Neuronal stem cell (in vitro differentiated cells): ENCODE results near the gene ELAVL1.
A peak's percentile ranks its signal among the peaks of the same experiment; 100 is the strongest.

Experiments used
- DNase-seq: peaks from one replicate; pipeline ENCODE4 v3.0.0-alpha.2; 2013; ENCODE audit warnings: low spot score
- H2AFZ ChIP-seq: one replicate; pipeline ENCODE4 v1.6.1; 2013; ENCODE audit warnings: mild to moderate bottlenecking, low read length, inconsistent platforms
- H2AK5ac ChIP-seq: 2 replicates; pipeline ENCODE4 v1.6.1; 2013; ENCODE audit warnings: low read depth, mild to moderate bottlenecking, inconsistent platforms, low read length, moderate library complexity, mixed read lengths
- H2BK120ac ChIP-seq: 2 replicates; pipeline ENCODE4 v1.6.1; 2013; ENCODE audit warnings: low read depth, mild to moderate bottlenecking, inconsistent platforms, low read length, moderate library complexity, mixed read lengths
- H2BK12ac ChIP-seq: one replicate; pipeline ENCODE4 v1.6.1; 2013; ENCODE audit warnings: low read length, inconsistent platforms
- H2BK15ac ChIP-seq: 2 replicates; pipeline ENCODE4 v1.6.1; 2013; ENCODE audit warnings: mild to moderate bottlenecking, low read length, inconsistent platforms, mixed read lengths
- H2BK5ac ChIP-seq: one replicate; pipeline ENCODE4 v1.6.1; 2013; ENCODE audit warnings: inconsistent platforms, mild to moderate bottlenecking, low read length, moderate library complexity
- H3K14ac ChIP-seq: one replicate; pipeline ENCODE4 v1.6.1; 2013; ENCODE audit warnings: low read length, inconsistent platforms
- H3K18ac ChIP-seq: 2 replicates; pipeline ENCODE4 v1.6.1; 2013; ENCODE audit warnings: low read length, inconsistent platforms
- H3K23ac ChIP-seq: 2 replicates; pipeline ENCODE4 v1.6.1; 2013; ENCODE audit warnings: low read depth, mild to moderate bottlenecking, mixed read lengths, low read length, inconsistent platforms; ENCODE audit not compliant: poor library complexity
- H3K27ac ChIP-seq: replicated peaks from 3 replicates; pipeline ENCODE4 v1.5.1; 2013; ENCODE audit warnings: low read length, inconsistent platforms
- H3K27me3 ChIP-seq, 3 experiments: 2 replicates each; pipeline ENCODE4 v1.6.1; 2013; ENCODE audit warnings: low read length in 3 of 3, mild to moderate bottlenecking in 2 of 3, inconsistent platforms in 1 of 3, low read depth in 1 of 3, mixed read lengths in 1 of 3, moderate library complexity in 1 of 3; ENCODE audit not compliant: control insufficient read depth in 3 of 3, insufficient read depth in 3 of 3
- H3K36me3 ChIP-seq, 2 donors: replicated peaks in 1 of 2; 2 replicates each; pipeline ENCODE4 v1.6.1; 2013; ENCODE audit warnings: low read length in 2 of 2; ENCODE audit not compliant: control insufficient read depth in 2 of 2, insufficient read depth in 2 of 2
- H3K4ac ChIP-seq: 2 replicates; pipeline ENCODE4 v1.6.1; 2013; ENCODE audit warnings: inconsistent platforms, mild to moderate bottlenecking, low read length, moderate library complexity
- H3K4me1 ChIP-seq, 2 donors: 1 replicate in 1 of 2; 2 replicates in 1 of 2; pipeline ENCODE4 v1.6.1; 2013; ENCODE audit warnings: low read length in 2 of 2, low read depth in 1 of 2; ENCODE audit not compliant: control insufficient read depth in 2 of 2, insufficient read depth in 1 of 2
- H3K4me2 ChIP-seq: one replicate; pipeline ENCODE4 v1.6.1; 2013; ENCODE audit warnings: mild to moderate bottlenecking, low read length, inconsistent platforms; ENCODE audit not compliant: insufficient read depth, poor library complexity, severe bottlenecking
- H3K4me3 ChIP-seq, 2 donors: 2 replicates each; pipeline ENCODE4 v1.5.1; 2013; ENCODE audit warnings: low read length in 2 of 2, mild to moderate bottlenecking in 2 of 2, inconsistent platforms in 1 of 2, moderate library complexity in 1 of 2
- H3K79me1 ChIP-seq: one replicate; pipeline ENCODE4 v1.6.1; 2013; ENCODE audit warnings: low read depth, mild to moderate bottlenecking, inconsistent platforms, low read length, moderate library complexity
- H3K9ac ChIP-seq: one replicate; pipeline ENCODE4 v1.6.1; 2013; ENCODE audit warnings: mild to moderate bottlenecking, low read depth, low read length, inconsistent platforms; ENCODE audit not compliant: poor library complexity
- H3K9me3 ChIP-seq, 2 donors: replicated peaks in 1 of 2; 2 replicates each; pipeline versions ENCODE3 to v1.6.1; 2013; ENCODE audit warnings: low read length in 2 of 2, mild to moderate bottlenecking in 2 of 2, inconsistent platforms in 1 of 2, low read depth in 1 of 2, mixed read lengths in 1 of 2, moderate library complexity in 1 of 2; ENCODE audit not compliant: control insufficient read depth in 2 of 2, insufficient read depth in 1 of 2
- H4K8ac ChIP-seq: one replicate; pipeline ENCODE4 v1.6.1; 2013; ENCODE audit warnings: low read depth, mild to moderate bottlenecking, inconsistent platforms, low read length, moderate library complexity
- H4K91ac ChIP-seq: one replicate; pipeline ENCODE4 v1.6.1; 2013; ENCODE audit warnings: low read length, low read depth, mild to moderate bottlenecking, inconsistent platforms; ENCODE audit not compliant: poor library complexity
- WGBS, 2 donors: extraction: QIAGEN DNeasy Blood & Tissue Kit; methylation state at CpG; one replicate each; pipeline ENCODE4 v1.1.7; 2013; ENCODE audit warnings: missing lambda C conversion rate in 2 of 2, mixed read lengths in 1 of 2; ENCODE audit not compliant: insufficient read length in 2 of 2, insufficient replicate concordance in 1 of 2; ENCODE audit errors: extremely low coverage in 2 of 2; 5-methylcytosine and 5-hydroxymethylcytosine counted together

The ELAVL1 gene

GRCh38 chr19:7981199-7981598 lies 24.2 kb downstream of the ELAVL1 start:
- Histone ChIP-seq H2AFZ (no peak overlapping the region), H2AK5ac (no peak overlapping the region), H4K91ac (no peak overlapping the region), H4K8ac (no peak overlapping the region), H3K27ac (no peak overlapping the region), H3K36me3 (peaks cover 79 to 99% of the 10 kb centered on the region in 2 donors), H2BK120ac (no peak overlapping the region), H3K4me2 (no peak overlapping the region), H3K27me3 (no peaks in the 10 kb centered on the region), H3K4ac (no peak overlapping the region), H3K18ac (no peak overlapping the region), H3K4me3 (no peak overlapping the region), H2BK15ac (no peak overlapping the region), H3K9me3 (no peaks in the 10 kb centered on the region), H3K23ac (peak overlapping the region; percentile 67), H2BK5ac (no peak overlapping the region), H2BK12ac (peak overlapping the region; percentile 5), H3K79me1 (peaks cover 42% of the 10 kb centered on the region), H3K14ac (no peak overlapping the region), H3K9ac (peak overlapping the region; percentile 67), H3K4me1 (peaks cover 0 to 2% of the 10 kb centered on the region in 2 donors)
- WGBS, 2 donors = no CpG with 5 or more reads among the region's 7 CpGs
- DNase-seq = no peak

GRCh38 chr19:7980635-7981121 lies 24.8 kb downstream of the ELAVL1 start:
- WGBS, 2 donors = no CpG with 5 or more reads among the region's 12 CpGs
- Histone ChIP-seq H3K18ac (no peak overlapping the region), H3K9ac (peak overlapping the region; percentile 67), H3K14ac (no peak overlapping the region), H2BK12ac (peak overlapping the region; percentile 5), H2AK5ac (no peak overlapping the region), H3K9me3 (no peaks in the 10 kb centered on the region), H2AFZ (no peak overlapping the region), H3K27ac (no peak overlapping the region), H3K4me2 (no peak overlapping the region), H3K4me1 (peaks cover 0 to 2% of the 10 kb centered on the region in 2 donors), H3K27me3 (no peaks in the 10 kb centered on the region), H2BK120ac (no peak overlapping the region), H4K8ac (no peak overlapping the region), H3K36me3 (peaks cover 75 to 96% of the 10 kb centered on the region in 2 donors), H3K79me1 (peaks cover 38% of the 10 kb centered on the region), H3K4ac (no peak overlapping the region), H2BK5ac (no peak overlapping the region), H3K4me3 (no peak overlapping the region), H2BK15ac (no peak overlapping the region), H4K91ac (no peak overlapping the region), H3K23ac (peak overlapping the region; percentile 69)
- DNase-seq = no peak

GRCh38 chr19:7980168-7980567 lies 25.3 kb downstream of the ELAVL1 start:
- Histone ChIP-seq H3K9me3 (no peaks in the 10 kb centered on the region), H3K4me2 (no peak overlapping the region), H2BK15ac (no peak overlapping the region), H2BK12ac (no peak overlapping the region), H3K18ac (no peak overlapping the region), H3K27ac (no peak overlapping the region), H3K36me3 (peaks cover 75 to 96% of the 10 kb centered on the region in 2 donors), H3K4me3 (no peak overlapping the region), H3K27me3 (no peaks in the 10 kb centered on the region), H2AFZ (no peak overlapping the region), H3K4ac (no peak overlapping the region), H2AK5ac (no peak overlapping the region), H3K23ac (peak overlapping the region; percentile 69), H3K79me1 (peaks cover 33% of the 10 kb centered on the region), H2BK120ac (no peak overlapping the region), H4K91ac (no peak overlapping the region), H3K4me1 (peaks cover 0 to 2% of the 10 kb centered on the region in 2 donors), H2BK5ac (no peak overlapping the region), H3K9ac (no peak overlapping the region), H3K14ac (no peak overlapping the region), H4K8ac (no peak overlapping the region)
- no peak for DNase-seq
- no CpG with 5 or more reads among the region's 13 CpGs for WGBS, 2 donors

GRCh38 chr19:7979559-7979958 lies 25.9 kb downstream of the ELAVL1 start:
- Histone ChIP-seq H2BK5ac (no peak overlapping the region), H3K4ac (peak overlapping the region; percentile 31), H3K4me2 (no peak overlapping the region), H3K4me1 (peaks cover 0 to 2% of the 10 kb centered on the region in 2 donors), H3K79me1 (peaks cover 30% of the 10 kb centered on the region), H3K9ac (no peak overlapping the region), H3K36me3 (peaks cover 79 to 96% of the 10 kb centered on the region in 2 donors), H3K18ac (no peak overlapping the region), H2BK12ac (no peak overlapping the region), H2BK15ac (no peak overlapping the region), H2AK5ac (no peak overlapping the region), H3K23ac (peak overlapping the region; percentile 70), H3K27ac (no peak overlapping the region), H3K14ac (no peak overlapping the region), H3K4me3 (no peak overlapping the region), H3K9me3 (no peaks in the 10 kb centered on the region), H2AFZ (no peak overlapping the region), H4K91ac (peak overlapping the region; percentile 41), H3K27me3 (no peaks in the 10 kb centered on the region), H4K8ac (no peak overlapping the region), H2BK120ac (no peak overlapping the region)
- DNase-seq = no peak
- WGBS, 2 donors = no CpG with 5 or more reads among the region's 8 CpGs
